Right lobe of liver (tissue), 6 donors: ENCODE data around the gene CX3CL1. TPM values are rescaled to one million over a fixed set of nuclear protein-coding genes. Genes with fewer than 3 reads are reported as not detected.
"Not testable (repeated sequence)": the region's sequence is repeated elsewhere in the genome, so short reads cannot be mapped to it uniquely, and the experiment has no call there.

Experiments
- ATAC-seq, 4 donors: fragments of 200-7000 bp; cut with Tn5 transposase; one replicate each; pipeline ENCODE4 v1.9.1; 2020; ENCODE audit warnings: mild to moderate bottlenecking in 4 of 4, moderate library complexity in 4 of 4
- DNase-seq, 3 donors: peaks; one replicate each; pipeline ENCODE4 v3.0.0-alpha.2; 2020
- H3K27ac ChIP-seq, 3 donors: fragments of 200-600 bp; one replicate each; pipeline ENCODE4 v1.8.0; 2022
- H3K27me3 ChIP-seq, 2 donors: fragments of 200-600 bp; one replicate each; pipeline ENCODE4 v1.8.0; 2022
- H3K36me3 ChIP-seq, 4 donors: fragments of 200-600 bp; sonication (generic) in 1 of 4; one replicate each; pipeline versions ENCODE4 v1.5.1 to v1.8.0; 2017 to 2022; ENCODE audit warnings: control low read depth in 1 of 4
- H3K4me1 ChIP-seq, 4 donors: fragments of 200-600 bp; sonication (generic) in 1 of 4; one replicate each; pipeline versions ENCODE4 v1.5.1 to v1.8.0; 2017 to 2022; ENCODE audit warnings: control low read depth in 1 of 4
- H3K4me3 ChIP-seq, 3 donors: fragments of 200-600 bp; one replicate each; pipeline ENCODE4 v1.8.0; 2022
- H3K9me3 ChIP-seq, 4 donors: fragments of 200-600 bp; sonication (generic) in 1 of 4; one replicate each; pipeline versions ENCODE4 v1.5.1 to v1.8.0; 2017 to 2022; ENCODE audit warnings: control low read depth in 1 of 4
- CTCF ChIP-seq, 4 donors: fragments of 200-600 bp in 3 of 4; fragments of 450-650 bp in 1 of 4; IDR thresholded peaks; one replicate each; pipeline versions ENCODE4 v1.5.1 to v1.8.0; 2016 to 2022; ENCODE audit warnings: antibody characterized with exemption in 4 of 4, mild to moderate bottlenecking in 2 of 4
- POLR2A ChIP-seq: fragments of 450-650 bp; IDR thresholded peaks from one replicate; pipeline ENCODE4 v1.6.1; 2017; ENCODE audit warnings: antibody characterized with exemption, mild to moderate bottlenecking
- WGBS: methylation state at CpG from one replicate; pipeline ENCODE4 v1.1.6; 2018; ENCODE audit warnings: low coverage, low lambda C conversion rate; ENCODE audit not compliant: insufficient coverage; ENCODE audit errors: missing lambda C conversion rate; 5-methylcytosine and 5-hydroxymethylcytosine counted together
- intact Hi-C, 2 donors: fragments of 100-400 bp; cut with DNase I; formaldehyde crosslinking; loops; one replicate each; pipeline versions ENCODE4 v1.11.2 to v1.14.1; 2022
- total RNA-seq, 6 experiments: library from RNA; depleted of rRNA in 2 of 6; stranded (reverse); fragments of >200 nt in 2 of 6; fragmentation: NEBNext Ultra II Directional in 3 of 6; extraction: Animal tissue kit (Norgen Biotek cat#: 25700) in 3 of 6; gene quantifications; one replicate each; pipeline versions ENCODE4 v1.1.0 to v1.2.4, GENCODE V29; 2016 to 2023
- donor health status: DM: no; HTN: yes; CAD: no.
- donor health status: DM: no; HTN: no; CAD: no.
- donor health status: DM: no; HTN: no; CAD: no.
- donor health status: DM: no; HTN: yes; CAD: no.
- donor health status: DM: no; HTN: yes; CAD: no.

The CX3CL1 gene
- total RNA-seq, 6 experiments from 2014 or later = 3.3 to 20.5 (median 9.8) TPM

GRCh38 chr16:57391708-57392107, 19.4 kb downstream of the CX3CL1 start:
- TF ChIP-seq POLR2A = no peak
- no peak for TF ChIP-seq CTCF (IDR thresholded peaks at IDR 0.05)
- H3K4me3 ChIP-seq = no peak overlapping the region
- no peaks in the 10 kb centered on the region for H3K27me3 ChIP-seq
- H3K9me3 ChIP-seq = no peaks in the 10 kb centered on the region
- no peak overlapping the region for H3K27ac ChIP-seq
- H3K36me3 ChIP-seq = no peaks in the 10 kb centered on the region
- 96% methylated on average over 4 of the region's 5 CpGs for WGBS
- H3K4me1 ChIP-seq = no peaks in the 10 kb centered on the region
- ATAC-seq (no peak), DNase-seq (no peak)
- intact Hi-C loops = no loop called here

GRCh38 chr16:57392694-57393093, 20.4 kb downstream of the CX3CL1 start:
- H3K27ac ChIP-seq = no peak overlapping the region
- 83% methylated on average over 1 of the region's 1 CpG for WGBS

GRCh38 chr16:57394444-57394843, 22.2 kb downstream of the CX3CL1 start:
- Histone ChIP-seq H3K27me3 (no peaks in the 10 kb centered on the region), H3K36me3 (no peaks in the 10 kb centered on the region), H3K4me3 (no peak overlapping the region), H3K9me3 (no peaks in the 10 kb centered on the region), H3K27ac (no peak overlapping the region), H3K4me1 (no peaks in the 10 kb centered on the region)
- intact Hi-C loops = no loop called here
- DNase-seq = no peak
- TF ChIP-seq CTCF (IDR thresholded peaks at IDR 0.05) (no peak), POLR2A (no peak)
- 0% methylated on average over 1 of the region's 7 CpGs for WGBS
- no peak for ATAC-seq

More at GRCh38 chr16:57392694-57393093, 20.4 kb downstream of the CX3CL1 start:
- no peak overlapping the region for H3K4me3 ChIP-seq
- no peaks in the 10 kb centered on the region for H3K36me3 ChIP-seq
- DNase-seq (no peak), ATAC-seq (no peak)
- TF ChIP-seq POLR2A (no peak), CTCF (IDR thresholded peaks at IDR 0.05) (no peak)
- intact Hi-C loops = no loop called here
- H3K9me3 ChIP-seq = no peaks in the 10 kb centered on the region
- no peaks in the 10 kb centered on the region for H3K4me1 ChIP-seq
- H3K27me3 ChIP-seq = no peaks in the 10 kb centered on the region

GRCh38 chr16:57395026-57395425, 22.7 kb downstream of the CX3CL1 start:
- intact Hi-C loops = no loop called here
- WGBS = 80% methylated on average over 5 of the region's 5 CpGs
- DNase-seq = no peak
- TF ChIP-seq POLR2A = no peak
- TF ChIP-seq CTCF (IDR thresholded peaks at IDR 0.05) = no peak
- H3K27ac ChIP-seq = no peak overlapping the region
- no peaks in the 10 kb centered on the region for H3K9me3 ChIP-seq
- no peaks in the 10 kb centered on the region for H3K36me3 ChIP-seq
- no peaks in the 10 kb centered on the region for H3K27me3 ChIP-seq
- no peak for ATAC-seq
- H3K4me3 ChIP-seq = no peak overlapping the region
- H3K4me1 ChIP-seq = no peaks in the 10 kb centered on the region

GRCh38 chr16:57396786-57397185, 24.5 kb downstream of the CX3CL1 start:
- no peaks in the 10 kb centered on the region for H3K27me3 ChIP-seq
- H3K36me3 ChIP-seq = no peaks in the 10 kb centered on the region
- no peak overlapping the region for H3K4me3 ChIP-seq
- intact Hi-C loops = no loop called here
- no peak for DNase-seq
- no peak overlapping the region for H3K27ac ChIP-seq
- 83% methylated on average over 4 of the region's 4 CpGs for WGBS
- no peaks in the 10 kb centered on the region for H3K9me3 ChIP-seq
- no peak for ATAC-seq
- TF ChIP-seq CTCF (IDR thresholded peaks at IDR 0.05) (no peak), POLR2A (no peak)
- no peaks in the 10 kb centered on the region for H3K4me1 ChIP-seq

- H3K9me3 ChIP-seq, intact Hi-C loops, H3K4me3 ChIP-seq, H3K27ac ChIP-seq, H3K27me3 ChIP-seq, H3K4me1 ChIP-seq, H3K36me3 ChIP-seq, DNase-seq, ATAC-seq: not testable (repeated sequence)
- 76% methylated on average over 3 of the region's 4 CpGs for WGBS
Measured at GRCh38 chr16:57397493-57397892, 25.2 kb downstream of the CX3CL1 start.
